ENCODE measurements around the gene LCE3A.
"Not testable (repeated sequence)": the region's sequence is repeated elsewhere in the genome, so short reads cannot be mapped to it uniquely, and the experiment has no call there.

DNA sequence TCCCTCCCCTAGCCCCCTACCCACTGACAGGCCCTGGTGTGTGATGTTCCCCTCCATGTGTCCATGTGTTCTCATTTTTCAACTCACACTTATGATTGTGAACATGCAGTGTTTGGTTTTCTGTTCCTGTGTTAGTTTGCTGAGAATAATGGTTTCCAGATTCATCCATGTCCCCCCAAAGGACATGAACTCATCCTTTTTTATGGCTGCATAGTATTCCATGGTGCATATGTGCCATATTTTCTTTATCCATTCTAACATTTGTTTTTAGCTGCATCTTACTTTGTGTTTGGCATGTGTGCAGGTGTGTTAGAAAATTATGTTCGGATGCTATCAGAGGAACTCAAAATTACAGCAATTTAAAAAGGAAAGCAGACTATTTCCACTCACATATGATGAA lies 43.3 kb upstream of the LCE3A start:
- not testable (repeated sequence) for TF ChIP-seq NR2F2, JUND, YY1 (IDR thresholded peaks at IDR 0.05)
- TF ChIP-seq, protein P1, sequence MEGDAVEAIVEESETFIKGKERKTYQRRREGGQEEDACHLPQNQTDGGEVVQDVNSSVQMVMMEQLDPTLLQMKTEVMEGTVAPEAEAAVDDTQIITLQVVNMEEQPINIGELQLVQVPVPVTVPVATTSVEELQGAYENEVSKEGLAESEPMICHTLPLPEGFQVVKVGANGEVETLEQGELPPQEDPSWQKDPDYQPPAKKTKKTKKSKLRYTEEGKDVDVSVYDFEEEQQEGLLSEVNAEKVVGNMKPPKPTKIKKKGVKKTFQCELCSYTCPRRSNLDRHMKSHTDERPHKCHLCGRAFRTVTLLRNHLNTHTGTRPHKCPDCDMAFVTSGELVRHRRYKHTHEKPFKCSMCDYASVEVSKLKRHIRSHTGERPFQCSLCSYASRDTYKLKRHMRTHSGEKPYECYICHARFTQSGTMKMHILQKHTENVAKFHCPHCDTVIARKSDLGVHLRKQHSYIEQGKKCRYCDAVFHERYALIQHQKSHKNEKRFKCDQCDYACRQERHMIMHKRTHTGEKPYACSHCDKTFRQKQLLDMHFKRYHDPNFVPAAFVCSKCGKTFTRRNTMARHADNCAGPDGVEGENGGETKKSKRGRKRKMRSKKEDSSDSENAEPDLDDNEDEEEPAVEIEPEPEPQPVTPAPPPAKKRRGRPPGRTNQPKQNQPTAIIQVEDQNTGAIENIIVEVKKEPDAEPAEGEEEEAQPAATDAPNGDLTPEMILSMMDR (IDR thresholded peaks at IDR 0.05; ENCODE audit: low read depth, low read length, missing input control), result not testable (repeated sequence)

Data from liver (tissue), 3 donors.